ENCODE data around the gene RRAS2. TPM values are rescaled to one million over a fixed set of nuclear protein-coding genes. Genes with fewer than 3 reads are reported as not detected.

RRAS2 gene
- polyA plus RNA-seq, 1 of the 3 experiments (the other 2 are of a cell fraction): 53.3 TPM

- DNase-seq: no peak
- Histone ChIP-seq H3K4me3 (ENCODE audit: low read depth in 2 of 2, low read length in 1 of 2) (no peak overlapping the region), H3K4me1 (ENCODE audit: control insufficient read depth in 1 of 2, insufficient read depth in 2 of 2, low read depth in 1 of 2, low read length in 1 of 2) (peaks cover 2 to 23% of the 10 kb centered on the region in 2 experiments; a peak in 2 of 4 replicates), H2AFZ (ENCODE audit: low read depth) (no peak overlapping the region), H4K20me1 (ENCODE audit: insufficient read depth) (peaks cover 90% of the 10 kb centered on the region), H3K27me3 (ENCODE audit: insufficient read depth) (no peaks in the 10 kb centered on the region), H3K9ac (no peak overlapping the region), H3K9me3 (no peaks in the 10 kb centered on the region), H3K27ac (ENCODE audit: low read depth in 2 of 2, low read length in 1 of 2) (no peak overlapping the region), H3K9me2 (no peaks in the 10 kb centered on the region), H3K79me2 (ENCODE audit: insufficient read depth) (peaks cover 100% of the 10 kb centered on the region), H3F3A (replicated peaks; ENCODE audit: insufficient read depth) (peaks cover 7% of the 10 kb centered on the region), H3K4me2 (no peak overlapping the region), H3K36me3 (replicated peaks in 1 of 2; ENCODE audit: control insufficient read depth in 1 of 2, insufficient read depth in 2 of 2, low read length in 1 of 2) (no peaks in the 10 kb centered on the region)
- POLR2A ChIA-PET: no interaction called here
- CTCF ChIA-PET: interaction anchor here (0.7 to 3.9 kb wide), 4 partner anchors 114 to 591 kb away, joined by 3 to 62 read pairs (median 3); no protein-coding TSS in a partner anchor
- TF ChIP-seq RCOR1 (IDR thresholded peaks at IDR 0.05; ENCODE audit: low read length) (no peak), NRF1 (IDR thresholded peaks at IDR 0.05; ENCODE audit: low read depth, low read length) (no peak), MAX (IDR thresholded peaks at IDR 0.05; ENCODE audit: low read depth) (no peak), JUND (IDR thresholded peaks at IDR 0.05) (no peak), YY1 (IDR thresholded peaks at IDR 0.05; ENCODE audit: low read depth) (no peak), EZH2phosphoT487 (IDR thresholded peaks at IDR 0.05; ENCODE audit: borderline replicate concordance, low read depth) (no peak), IRF3 (IDR thresholded peaks at IDR 0.05; ENCODE audit: low read depth, low read length) (no peak), SMC3 (IDR thresholded peaks at IDR 0.05; ENCODE audit: low read depth, low read length) (no peak), RXRA (IDR thresholded peaks at IDR 0.05; ENCODE audit: borderline replicate concordance, low read depth) (no peak), USF2 (IDR thresholded peaks at IDR 0.05; ENCODE audit: borderline replicate concordance, low read depth, low read length) (no peak), SIN3A (IDR thresholded peaks at IDR 0.05; ENCODE audit: borderline replicate concordance, low read depth, low read length) (no peak), FOSL2 (IDR thresholded peaks at IDR 0.05; ENCODE audit: borderline replicate concordance, low read depth) (no peak)
These were observed 54.4 kb downstream of the RRAS2 start for GRCh38 chr11:14304601-14305000.

- DNase-seq: peak; percentile 61
- H4K20me1 ChIP-seq (ENCODE audit: insufficient read depth): peaks cover 85% of the 10 kb centered on the region
- no peaks in the 10 kb centered on the region for H3K27me3 ChIP-seq (ENCODE audit: insufficient read depth)
- H3K4me2 ChIP-seq: peak overlapping the region; percentile 17; the same call in 1 of the 2 replicates
- no peaks in the 10 kb centered on the region for H3K9me2 ChIP-seq
- peaks cover 100% of the 10 kb centered on the region for H3K79me2 ChIP-seq (ENCODE audit: insufficient read depth)
- no peak overlapping the region for H3K27ac ChIP-seq (ENCODE audit: low read depth in 2 of 2, low read length in 1 of 2)
- H2AFZ ChIP-seq (ENCODE audit: low read depth): no peak overlapping the region
- TF ChIP-seq RAD21 (IDR thresholded peaks at IDR 0.05; ENCODE audit: low read length): peak; percentile 97
- peak; percentile 90 for TF ChIP-seq SMC3 (IDR thresholded peaks at IDR 0.05; ENCODE audit: low read depth, low read length)
- peak; percentile 23 for TF ChIP-seq CHD2 (IDR thresholded peaks at IDR 0.05; ENCODE audit: low read length, partially characterized antibody)
- TF ChIP-seq RFX5 (IDR thresholded peaks at IDR 0.05; ENCODE audit: low read length): no peak
- TF ChIP-seq CTCF (IDR thresholded peaks at IDR 0.05): peak; percentile 84
- H3K4me1 ChIP-seq (ENCODE audit: control insufficient read depth in 1 of 2, insufficient read depth in 2 of 2, low read depth in 1 of 2, low read length in 1 of 2): peaks cover 2 to 17% of the 10 kb centered on the region in 2 experiments; a peak in 1 of 4 replicates
- 61% methylated on average over 6 of the region's 6 CpGs for WGBS (ENCODE audit: low lambda C conversion rate)
- peaks cover 7% of the 10 kb centered on the region for H3F3A ChIP-seq (replicated peaks; ENCODE audit: insufficient read depth)
- no peak overlapping the region for H3K9ac ChIP-seq
- H3K4me3 ChIP-seq (ENCODE audit: low read depth in 2 of 2, low read length in 1 of 2): peak overlapping the region in 1 of 2 experiments; percentile 6; a peak in 2 of 4 replicates
- H3K9me3 ChIP-seq: no peaks in the 10 kb centered on the region
- H3K36me3 ChIP-seq (replicated peaks in 1 of 2; ENCODE audit: control insufficient read depth in 1 of 2, insufficient read depth in 2 of 2, low read length in 1 of 2): no peaks in the 10 kb centered on the region
- POLR2A ChIA-PET: interaction anchor here (1.8 kb wide), 1 partner anchor 155 kb away, joined by 9 read pairs; no protein-coding TSS in a partner anchor
- CTCF ChIA-PET: interaction anchor here (0.6 to 3.5 kb wide), 59 partner anchors 8 to 774 kb away, joined by 3 to 89 read pairs (median 5); partner anchors contain the start of genes COPB1 and SPON1
These were observed 58.2 kb downstream of the RRAS2 start for GRCh38 chr11:14300661-14301304.

Measured in SK-N-SH (cell line).